H1 (cell line): ENCODE measurements around the gene UNC119. TPM values are rescaled to one million over a fixed set of nuclear protein-coding genes. Genes with fewer than 3 reads are reported as not detected.

ENCODE experiments used
- HDAC6 ChIP-seq: IDR thresholded peaks from one replicate; pipeline ENCODE4 v1.7.1; 2012; ENCODE audit warnings: low read depth, mild to moderate bottlenecking, inconsistent platforms, low read length, moderate library complexity
- polyA plus RNA-seq, 7 experiments: library from polyadenylated mRNA; depleted of rRNA in 3 of 7; stranded (reverse) in 5 of 7; unstranded in 2 of 7; fragments of >200 nt in 5 of 7; fragments of 200-250 nt in 2 of 7; gene quantifications; 1 replicate in 5 of 7; 2 replicates in 1 of 7; 4 replicates in 1 of 7; pipeline versions ENCODE4 v1.2.1 to v1.2.3, GENCODE V29; 2011 to 2013; ENCODE audit warnings: missing spikeins in 2 of 7, mixed read lengths in 2 of 7
- total RNA-seq: library from RNA; stranded (reverse); fragmentation: NEBNext Ultra II Directional; extraction: Animal tissue kit (Norgen Biotek cat#: 25700); gene quantifications from 2 replicates; pipeline ENCODE4 v1.2.1, GENCODE V29; 2021

Gene UNC119
- total and polyA plus RNA-seq, 2 of the 8 experiments (the other 6 are each of a cell fraction or from before 2014, with no cell fraction given) = 43.5 to 94.4 TPM

DNA sequence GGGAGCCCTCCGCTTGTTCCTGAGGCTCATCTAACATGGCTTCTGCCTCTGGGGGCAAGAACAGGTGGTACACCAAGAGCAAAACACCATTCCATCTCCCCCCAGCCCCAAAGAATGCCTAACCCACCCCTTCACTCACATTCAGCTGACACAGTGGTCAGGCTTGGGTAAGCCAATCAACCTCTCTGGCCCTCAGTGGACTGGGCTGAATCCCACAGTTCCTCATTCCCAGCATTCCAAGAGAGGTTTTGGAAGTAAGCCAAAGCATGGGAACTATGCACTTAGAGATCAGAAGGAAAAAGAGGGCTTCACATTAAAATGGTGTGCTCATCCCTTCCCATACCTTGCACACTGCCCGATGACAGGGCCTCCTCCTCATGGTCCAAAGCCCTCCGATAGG is 11.1 kb upstream of the UNC119 start (continued):
- no peak for TF ChIP-seq HDAC6
